Mononuclear cell (primary cell): ENCODE measurements around the gene GPC3. TPM values are rescaled to one million over a fixed set of nuclear protein-coding genes. Genes with fewer than 3 reads are reported as not detected.
"Not testable (repeated sequence)": the region's sequence is repeated elsewhere in the genome, so short reads cannot be mapped to it uniquely, and the experiment has no call there.

ENCODE experiments used
- H3K27me3 ChIP-seq: 2 replicates; pipeline ENCODE4 v1.6.0; 2011; ENCODE audit warnings: low read length, control low read depth; ENCODE audit not compliant: insufficient read depth
- H3K4me1 ChIP-seq: 2 replicates; pipeline ENCODE4 v1.5.1; 2011; ENCODE audit warnings: mild to moderate bottlenecking, low read length, control low read depth; ENCODE audit not compliant: insufficient read depth
- H3K4me3 ChIP-seq: 2 replicates; pipeline ENCODE4 v1.5.1; 2011; ENCODE audit warnings: mild to moderate bottlenecking, low read length, moderate library complexity
- H3K9me3 ChIP-seq: 2 replicates; pipeline ENCODE4 v1.5.1; 2011; ENCODE audit warnings: low read depth, mild to moderate bottlenecking, control low read depth, low read length
- total RNA-seq: library from RNA; depleted of rRNA; stranded (reverse); fragments of >200 nt; gene quantifications from one replicate; pipeline ENCODE4 v1.2.3, GENCODE V29; 2012

Gene GPC3
- total RNA-seq, 1 donor: 0.31 TPM

- Histone ChIP-seq H3K4me1 (peaks cover 28% of the 10 kb centered on the region), H3K27me3 (no peaks in the 10 kb centered on the region), H3K9me3 (no peaks in the 10 kb centered on the region)
Observed at GRCh38 chrX:133543654-133544053, 441.7 kb downstream of the GPC3 start.

GRCh38 chrX:133542476-133542875 lies 442.9 kb downstream of the GPC3 start:
- Histone ChIP-seq H3K4me1 (peaks cover 28% of the 10 kb centered on the region), H3K4me3 (no peak overlapping the region), H3K27me3 (no peaks in the 10 kb centered on the region), H3K9me3 (no peaks in the 10 kb centered on the region)

More at GRCh38 chrX:133543654-133544053, 441.7 kb downstream of the GPC3 start:
- no peak overlapping the region for H3K4me3 ChIP-seq

- Histone ChIP-seq H3K4me1 (peaks cover 25% of the 10 kb centered on the region), H3K27me3 (no peaks in the 10 kb centered on the region), H3K9me3 (no peaks in the 10 kb centered on the region), H3K4me3 (no peak overlapping the region)
Observed at GRCh38 chrX:133541021-133541420, 444.4 kb downstream of the GPC3 start.

- Histone ChIP-seq H3K9me3 (no peaks in the 10 kb centered on the region), H3K27me3 (no peaks in the 10 kb centered on the region), H3K4me3 (no peak overlapping the region), H3K4me1 (no peaks in the 10 kb centered on the region)
Observed at GRCh38 chrX:133538148-133538547, 447.2 kb downstream of the GPC3 start.

GRCh38 chrX:133537142-133537541 lies 448.3 kb downstream of the GPC3 start:
- H3K9me3 ChIP-seq: no peaks in the 10 kb centered on the region
- no peaks in the 10 kb centered on the region for H3K4me1 ChIP-seq
- no peak overlapping the region for H3K4me3 ChIP-seq
- no peaks in the 10 kb centered on the region for H3K27me3 ChIP-seq

GRCh38 chrX:133535066-133535465 lies 450.3 kb downstream of the GPC3 start:
- H3K9me3 ChIP-seq: no peaks in the 10 kb centered on the region
- no peaks in the 10 kb centered on the region for H3K27me3 ChIP-seq
- no peaks in the 10 kb centered on the region for H3K4me1 ChIP-seq
- no peak overlapping the region for H3K4me3 ChIP-seq

- Histone ChIP-seq H3K27me3 (no peaks in the 10 kb centered on the region), H3K4me1 (no peaks in the 10 kb centered on the region), H3K9me3 (no peaks in the 10 kb centered on the region), H3K4me3 (no peak overlapping the region)
Observed at GRCh38 chrX:133534172-133534571, 451.2 kb downstream of the GPC3 start.

GRCh38 chrX:133533249-133533648 lies 452.1 kb downstream of the GPC3 start:
- Histone ChIP-seq H3K27me3 (no peaks in the 10 kb centered on the region), H3K9me3 (no peaks in the 10 kb centered on the region), H3K4me3 (no peak overlapping the region), H3K4me1 (no peaks in the 10 kb centered on the region)

- Histone ChIP-seq H3K4me3 (no peak overlapping the region), H3K27me3 (no peaks in the 10 kb centered on the region), H3K9me3 (no peaks in the 10 kb centered on the region), H3K4me1 (no peaks in the 10 kb centered on the region)
Observed at GRCh38 chrX:133530960-133531359, 454.4 kb downstream of the GPC3 start.

GRCh38 chrX:133529578-133529977 lies 455.8 kb downstream of the GPC3 start:
- Histone ChIP-seq H3K27me3 (no peaks in the 10 kb centered on the region), H3K9me3 (no peaks in the 10 kb centered on the region), H3K4me3 (no peak overlapping the region), H3K4me1 (no peaks in the 10 kb centered on the region)

- Histone ChIP-seq H3K4me1 (no peaks in the 10 kb centered on the region), H3K9me3 (no peaks in the 10 kb centered on the region), H3K4me3 (no peak overlapping the region), H3K27me3 (no peaks in the 10 kb centered on the region)
Observed at GRCh38 chrX:133527825-133528224, 457.6 kb downstream of the GPC3 start.

- Histone ChIP-seq H3K4me1 (no peaks in the 10 kb centered on the region), H3K4me3 (no peak overlapping the region), H3K9me3 (no peaks in the 10 kb centered on the region), H3K27me3 (no peaks in the 10 kb centered on the region)
Observed at GRCh38 chrX:133527415-133527814, 458.0 kb downstream of the GPC3 start.

GRCh38 chrX:133526773-133527172 lies 458.6 kb downstream of the GPC3 start:
- not testable (repeated sequence) for H3K4me1 ChIP-seq, H3K9me3 ChIP-seq, H3K27me3 ChIP-seq, H3K4me3 ChIP-seq

- Histone ChIP-seq H3K4me1 (no peaks in the 10 kb centered on the region), H3K9me3 (no peaks in the 10 kb centered on the region), H3K4me3 (no peak overlapping the region), H3K27me3 (no peaks in the 10 kb centered on the region)
Observed at GRCh38 chrX:133523526-133523925, 461.9 kb downstream of the GPC3 start.

GRCh38 chrX:133523081-133523487 lies 462.3 kb downstream of the GPC3 start:
- H3K4me3 ChIP-seq: no peak overlapping the region
- no peaks in the 10 kb centered on the region for H3K9me3 ChIP-seq
- no peaks in the 10 kb centered on the region for H3K4me1 ChIP-seq
- no peaks in the 10 kb centered on the region for H3K27me3 ChIP-seq

GRCh38 chrX:133516686-133517085 lies 468.7 kb downstream of the GPC3 start:
- no peak overlapping the region for H3K4me3 ChIP-seq
- no peaks in the 10 kb centered on the region for H3K4me1 ChIP-seq
- H3K27me3 ChIP-seq: no peaks in the 10 kb centered on the region

GRCh38 chrX:133514486-133514885 lies 470.9 kb downstream of the GPC3 start:
- Histone ChIP-seq H3K27me3 (no peaks in the 10 kb centered on the region), H3K9me3 (no peaks in the 10 kb centered on the region), H3K4me1 (no peaks in the 10 kb centered on the region)

More at GRCh38 chrX:133516686-133517085, 468.7 kb downstream of the GPC3 start:
- H3K9me3 ChIP-seq: no peaks in the 10 kb centered on the region

More at GRCh38 chrX:133514486-133514885, 470.9 kb downstream of the GPC3 start:
- no peak overlapping the region for H3K4me3 ChIP-seq
